IPS DF 6.9 (cell line): ENCODE results near the gene FIGNL2.

Experiments used
- DNase-seq: peaks from one replicate; pipeline ENCODE4 v3.0.0-alpha.2; 2013; ENCODE audit warnings: low read depth, low spot score
- H3K27ac ChIP-seq: one replicate; pipeline ENCODE4 v1.5.1; 2013; ENCODE audit warnings: low read length, control low read depth
- H3K27me3 ChIP-seq: 2 replicates; pipeline ENCODE4 v1.6.1; 2013; ENCODE audit warnings: mild to moderate bottlenecking, low read length; ENCODE audit not compliant: control insufficient read depth, insufficient read depth
- H3K36me3 ChIP-seq: 2 replicates; pipeline ENCODE4 v1.6.1; 2013; ENCODE audit warnings: low read length; ENCODE audit not compliant: control insufficient read depth, insufficient read depth
- H3K4me1 ChIP-seq: 2 replicates; pipeline ENCODE4 v1.6.1; 2013; ENCODE audit warnings: low read length; ENCODE audit not compliant: control insufficient read depth, insufficient read depth
- H3K4me3 ChIP-seq: 2 replicates; pipeline ENCODE4 v1.5.1; 2013; ENCODE audit warnings: mild to moderate bottlenecking, low read length
- H3K9me3 ChIP-seq: 2 replicates; pipeline ENCODE4 v1.6.1; 2013; ENCODE audit warnings: low read length, inconsistent platforms; ENCODE audit not compliant: control insufficient read depth, insufficient read depth
- WGBS: extraction: QIAGEN DNeasy Blood & Tissue Kit; methylation state at CpG from one replicate; pipeline ENCODE4 v1.1.7; 2013; ENCODE audit warnings: mixed read lengths, missing lambda C conversion rate; ENCODE audit not compliant: insufficient read length, insufficient coverage; 5-methylcytosine and 5-hydroxymethylcytosine counted together

The FIGNL2 gene

DNA sequence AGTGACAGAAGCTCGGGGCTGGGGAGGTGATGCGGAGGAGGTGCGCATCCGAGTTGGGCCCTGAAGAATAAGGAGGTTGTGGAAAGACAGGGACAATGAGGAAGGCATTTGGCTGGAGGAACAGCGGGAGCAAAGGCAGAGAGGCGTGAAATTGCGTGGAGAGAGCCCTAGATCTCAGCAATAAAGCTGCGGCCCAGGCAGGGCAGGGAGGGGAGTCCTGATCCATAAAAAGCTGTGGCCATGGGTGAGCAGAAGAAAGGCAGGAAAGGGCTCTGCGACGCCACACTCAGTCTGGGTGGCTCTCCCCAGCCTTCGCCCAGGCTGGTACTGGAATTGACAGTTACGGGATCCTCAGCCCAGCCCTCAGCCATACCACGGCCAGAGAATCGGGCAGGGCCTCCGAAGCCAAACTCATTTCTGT lies 2.2 kb downstream of the FIGNL2 start:
- Histone ChIP-seq H3K9me3 (no peaks in the 10 kb centered on the region), H3K27ac (no peak overlapping the region), H3K27me3 (peaks cover 17% of the 10 kb centered on the region), H3K4me3 (no peak overlapping the region), H3K36me3 (no peaks in the 10 kb centered on the region), H3K4me1 (peaks cover 12% of the 10 kb centered on the region)
- DNase-seq = no peak
- WGBS = no CpG with 5 or more reads among the region's 15 CpGs

DNA sequence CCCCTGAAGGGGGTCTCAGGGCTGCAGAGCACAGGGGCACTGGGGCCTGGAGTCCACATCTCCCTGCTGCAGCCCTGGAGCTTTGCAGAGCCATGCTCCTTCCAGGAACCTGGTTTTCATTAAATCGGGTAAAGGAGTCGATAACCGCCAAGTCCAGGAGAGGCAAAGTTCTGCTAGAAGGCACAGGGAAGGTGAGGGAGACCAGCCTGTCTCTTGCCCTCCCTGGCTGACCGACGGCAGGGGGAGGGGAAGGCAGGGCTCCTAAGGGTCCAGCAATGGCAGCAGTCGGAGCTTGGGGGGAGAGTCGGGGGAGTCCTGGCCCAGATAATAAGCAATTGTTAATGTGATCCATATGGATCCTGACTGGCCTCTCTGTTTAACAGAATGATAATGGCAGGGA lies 3.0 kb downstream of the FIGNL2 start:
- no peak overlapping the region for H3K27ac ChIP-seq
- peaks cover 12% of the 10 kb centered on the region for H3K4me1 ChIP-seq
- H3K27me3 ChIP-seq = peaks cover 12% of the 10 kb centered on the region
- H3K9me3 ChIP-seq = no peaks in the 10 kb centered on the region
- no peak for DNase-seq
- no peak overlapping the region for H3K4me3 ChIP-seq
- H3K36me3 ChIP-seq = no peaks in the 10 kb centered on the region
- WGBS = no CpG with 5 or more reads among the region's 7 CpGs

- no peaks in the 10 kb centered on the region for H3K9me3 ChIP-seq
- no peak overlapping the region for H3K27ac ChIP-seq
- no peaks in the 10 kb centered on the region for H3K36me3 ChIP-seq
- no peak overlapping the region for H3K4me3 ChIP-seq
- H3K27me3 ChIP-seq = peaks cover 5% of the 10 kb centered on the region; the same call in 1 of the 2 replicates
- DNase-seq = no peak
- H3K4me1 ChIP-seq = peaks cover 12% of the 10 kb centered on the region
- no CpG with 5 or more reads among the region's 4 CpGs for WGBS
These were observed 3.7 kb downstream of the FIGNL2 start for GRCh38 chr12:51844854-51845253.

- H3K4me3 ChIP-seq = no peak overlapping the region
- no peaks in the 10 kb centered on the region for H3K27me3 ChIP-seq
- no peaks in the 10 kb centered on the region for H3K9me3 ChIP-seq
- no CpG with 5 or more reads among the region's 6 CpGs for WGBS
- H3K4me1 ChIP-seq = peaks cover 13% of the 10 kb centered on the region
- H3K27ac ChIP-seq = no peak overlapping the region
- no peak for DNase-seq
- no peaks in the 10 kb centered on the region for H3K36me3 ChIP-seq
These were observed 6.8 kb downstream of the FIGNL2 start for GRCh38 chr12:51841727-51842126.

DNA sequence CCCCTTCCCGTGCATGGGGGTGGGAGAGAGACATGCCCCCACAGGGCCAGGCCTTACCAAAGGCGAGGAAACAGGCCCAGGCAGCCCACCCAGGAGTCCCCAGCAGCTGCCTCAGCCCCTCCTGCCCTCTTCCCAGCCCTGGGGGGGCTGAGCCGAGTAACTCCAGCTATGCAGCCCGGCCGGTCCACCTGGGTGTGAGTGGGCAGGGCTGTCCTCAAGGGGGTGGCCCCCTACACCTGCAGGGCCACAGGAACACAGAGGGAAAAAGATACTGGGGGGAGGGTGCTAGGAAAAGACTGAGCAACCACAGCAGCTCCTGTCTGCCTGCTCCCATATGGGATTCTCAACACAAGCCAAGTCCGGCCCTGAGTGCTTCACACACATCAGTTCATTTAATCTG lies 7.6 kb downstream of the FIGNL2 start:
- Histone ChIP-seq H3K36me3 (no peaks in the 10 kb centered on the region), H3K27me3 (no peaks in the 10 kb centered on the region), H3K27ac (no peak overlapping the region), H3K4me3 (no peak overlapping the region), H3K4me1 (peaks cover 11% of the 10 kb centered on the region), H3K9me3 (no peaks in the 10 kb centered on the region)
- WGBS = no CpG with 5 or more reads among the region's 6 CpGs
- DNase-seq = no peak

DNA sequence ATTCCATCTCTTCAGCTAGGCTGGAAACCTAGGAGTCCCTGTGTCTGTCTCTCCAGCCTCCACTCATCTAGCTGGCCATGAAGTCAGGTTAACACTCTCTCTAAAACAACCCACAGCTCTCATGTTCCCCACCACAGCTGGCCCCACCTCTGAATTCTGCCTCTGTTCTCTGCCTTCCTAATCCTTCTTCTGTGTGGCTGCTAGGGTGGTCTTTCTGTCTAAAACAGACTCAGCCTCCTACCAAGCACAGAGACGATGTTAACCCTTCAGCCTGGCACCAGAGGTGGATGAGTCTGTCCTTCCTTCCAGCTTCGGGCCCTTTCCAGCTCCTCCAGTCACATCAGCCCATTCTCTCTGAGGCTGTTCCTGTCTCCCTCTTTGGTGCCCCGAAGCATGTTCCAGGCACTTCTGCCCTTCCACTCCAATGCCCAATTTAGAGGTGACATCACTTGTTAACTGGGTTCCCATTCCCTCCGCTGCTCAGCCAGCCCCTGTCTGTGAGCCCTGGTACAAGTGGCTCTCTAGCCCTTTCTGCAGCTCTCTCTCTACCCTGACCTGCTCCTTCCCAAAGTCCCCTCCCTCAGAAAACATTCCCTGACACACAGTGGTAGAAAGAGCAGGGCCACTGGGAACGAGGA lies 9.1 kb downstream of the FIGNL2 start:
- no peak for DNase-seq
- no peak overlapping the region for H3K27ac ChIP-seq
- no peak overlapping the region for H3K4me3 ChIP-seq
- H3K4me1 ChIP-seq = peaks cover 8% of the 10 kb centered on the region
- H3K36me3 ChIP-seq = no peaks in the 10 kb centered on the region
- no peaks in the 10 kb centered on the region for H3K9me3 ChIP-seq
- no peaks in the 10 kb centered on the region for H3K27me3 ChIP-seq
- WGBS = no CpG with 5 or more reads among the region's 5 CpGs

DNA sequence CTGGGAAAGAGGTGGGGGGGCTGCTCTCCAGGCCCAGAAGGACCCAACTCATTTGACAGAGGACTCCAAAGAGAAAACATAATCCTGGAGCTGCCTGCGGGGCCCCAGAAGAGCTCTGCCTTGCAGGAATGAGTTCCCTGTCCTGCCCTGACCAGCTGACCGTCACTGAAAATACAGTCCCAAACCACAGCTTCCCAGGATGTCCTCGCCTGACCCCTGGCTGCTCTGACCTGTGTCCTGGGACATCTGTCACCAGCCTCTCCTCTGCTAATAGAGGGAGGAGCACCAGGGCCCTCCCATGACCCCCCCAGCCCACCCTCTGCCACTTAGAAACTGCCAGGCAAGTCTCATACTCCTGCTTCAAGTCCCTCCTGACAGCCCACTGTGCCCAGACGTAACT lies 9.8 kb downstream of the FIGNL2 start:
- no peaks in the 10 kb centered on the region for H3K36me3 ChIP-seq
- WGBS = no CpG with 5 or more reads among the region's 4 CpGs
- H3K27me3 ChIP-seq = no peaks in the 10 kb centered on the region
- H3K4me1 ChIP-seq = peaks cover 9% of the 10 kb centered on the region
- no peak overlapping the region for H3K27ac ChIP-seq
- DNase-seq = no peak
- no peaks in the 10 kb centered on the region for H3K9me3 ChIP-seq
- no peak overlapping the region for H3K4me3 ChIP-seq

DNA sequence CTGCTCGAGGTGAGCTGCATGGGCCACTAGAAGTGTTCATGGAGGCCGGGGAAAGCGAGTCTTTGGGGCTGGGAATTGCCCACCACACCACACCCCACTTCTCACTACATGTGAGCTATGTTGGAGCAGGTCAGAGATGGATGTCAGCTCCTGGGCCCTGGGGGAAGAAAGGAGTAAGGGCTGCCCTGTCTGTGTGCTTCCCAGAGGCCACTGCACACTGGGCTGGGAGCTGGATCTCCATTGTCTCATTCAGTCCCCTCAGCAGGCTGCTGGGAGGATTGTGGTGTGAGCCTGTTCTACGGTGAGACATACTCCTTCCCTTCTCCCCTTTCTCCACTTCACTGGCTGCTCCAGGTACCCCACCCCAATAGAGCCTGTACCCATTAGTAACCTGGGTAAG lies 10.5 kb downstream of the FIGNL2 start:
- no CpG with 5 or more reads among the region's 4 CpGs for WGBS
- Histone ChIP-seq H3K9me3 (no peaks in the 10 kb centered on the region), H3K36me3 (no peaks in the 10 kb centered on the region), H3K4me3 (no peak overlapping the region), H3K27me3 (no peaks in the 10 kb centered on the region), H3K27ac (no peak overlapping the region), H3K4me1 (peaks cover 9% of the 10 kb centered on the region)
- DNase-seq = no peak

DNA sequence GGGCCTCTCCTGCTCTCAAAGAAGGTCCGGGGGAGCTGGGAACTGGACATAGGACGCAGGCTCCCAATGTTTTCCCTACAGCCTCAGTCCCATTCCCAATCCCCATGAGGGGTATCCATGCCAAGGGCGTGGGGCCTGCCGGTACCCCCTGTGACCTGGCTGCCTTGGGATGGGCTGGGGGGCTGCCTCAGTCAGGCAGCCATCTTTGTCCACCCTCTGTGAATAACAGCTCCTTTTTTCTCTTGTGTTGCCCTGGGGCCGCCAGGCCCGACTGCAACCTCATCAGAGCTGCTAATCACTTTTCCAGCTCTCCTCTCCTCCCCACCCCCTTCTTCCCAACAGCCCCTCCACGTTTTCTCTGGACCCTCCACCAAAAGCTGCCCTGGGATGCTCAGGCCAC lies 11.2 kb downstream of the FIGNL2 start:
- no peaks in the 10 kb centered on the region for H3K9me3 ChIP-seq
- WGBS = no CpG with 5 or more reads among the region's 7 CpGs
- H3K4me1 ChIP-seq = peaks cover 9% of the 10 kb centered on the region
- no peaks in the 10 kb centered on the region for H3K36me3 ChIP-seq
- no peaks in the 10 kb centered on the region for H3K27me3 ChIP-seq
- H3K4me3 ChIP-seq = no peak overlapping the region
- H3K27ac ChIP-seq = no peak overlapping the region
- DNase-seq = no peak

DNA sequence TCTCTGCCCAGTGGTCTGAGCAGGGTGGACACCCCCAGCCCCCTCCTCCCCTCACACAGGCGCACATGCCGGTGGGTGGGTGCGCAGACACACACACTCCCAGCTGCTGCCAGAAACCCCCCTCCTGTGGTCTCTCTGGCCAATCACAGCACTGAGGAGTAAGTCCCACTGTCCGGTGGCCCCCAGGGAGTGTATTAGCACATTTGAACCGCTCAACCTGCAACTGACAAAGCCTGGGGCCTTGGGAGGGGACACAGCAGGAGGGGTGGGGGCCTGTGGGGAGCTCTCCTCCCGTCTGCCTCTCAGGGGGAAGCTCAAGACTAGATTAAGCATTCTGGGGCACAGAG lies 11.7 kb downstream of the FIGNL2 start:
- WGBS = no CpG with 5 or more reads among the region's 6 CpGs
- H3K9me3 ChIP-seq = no peaks in the 10 kb centered on the region
- no peaks in the 10 kb centered on the region for H3K36me3 ChIP-seq
- H3K27ac ChIP-seq = no peak overlapping the region
- no peak overlapping the region for H3K4me3 ChIP-seq
- H3K27me3 ChIP-seq = no peaks in the 10 kb centered on the region
- H3K4me1 ChIP-seq = peaks cover 9% of the 10 kb centered on the region
- DNase-seq = no peak

- Histone ChIP-seq H3K27ac (no peak overlapping the region), H3K4me1 (peaks cover 10% of the 10 kb centered on the region), H3K36me3 (no peaks in the 10 kb centered on the region), H3K4me3 (no peak overlapping the region), H3K9me3 (no peaks in the 10 kb centered on the region), H3K27me3 (no peaks in the 10 kb centered on the region)
- no CpG with 5 or more reads among the region's 13 CpGs for WGBS
- DNase-seq = no peak
These were observed 12.3 kb downstream of the FIGNL2 start for GRCh38 chr12:51836041-51836826.
